ENCODE measurements around the gene CROCC2.

CROCC2 gene

DNA sequence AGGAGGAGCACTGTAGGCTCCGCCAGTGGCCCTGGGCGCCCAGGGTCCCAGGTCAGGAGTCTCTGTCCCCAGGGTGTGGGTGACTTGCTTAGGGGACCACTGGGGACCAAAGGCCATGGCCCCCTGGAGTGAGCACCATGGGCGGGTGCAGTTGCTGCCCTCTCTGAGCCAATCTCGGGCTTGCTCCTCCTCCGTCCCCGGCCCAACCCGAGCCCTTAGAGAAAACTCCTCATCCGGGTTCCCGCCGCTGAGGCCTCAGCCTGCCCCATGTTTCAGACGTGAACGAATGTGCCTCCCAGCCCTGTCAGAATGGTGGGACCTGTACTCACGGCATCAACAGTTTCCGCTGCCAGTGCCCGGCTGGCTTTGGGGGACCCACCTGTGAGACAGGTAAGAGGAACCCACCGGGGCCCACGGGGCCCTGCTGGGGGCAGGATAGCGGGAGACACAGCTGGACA, 130.9 kb downstream of the CROCC2 start:
- DNase-seq (ENCODE audit: low read depth in 2 of 2) = no peak

DNA sequence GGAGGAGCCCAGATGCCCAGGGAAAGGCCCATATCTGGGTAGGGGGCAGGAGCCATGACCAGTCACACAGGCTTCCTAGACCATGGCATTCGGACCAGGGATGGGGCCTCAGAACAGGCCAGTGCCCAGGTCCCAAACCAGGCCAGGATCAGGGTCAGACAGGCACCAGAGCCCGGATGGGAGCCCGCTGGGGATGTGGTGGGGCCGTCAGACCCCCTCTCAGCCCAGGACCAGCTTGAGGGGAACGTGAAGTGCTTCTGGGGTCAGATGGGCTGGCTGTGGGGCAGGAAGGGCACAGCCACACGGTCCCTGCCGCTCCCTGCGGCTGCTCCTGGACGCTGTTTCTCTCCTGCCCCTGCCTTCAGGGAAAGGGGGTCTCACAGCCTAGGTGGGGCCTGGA, 131.4 kb downstream of the CROCC2 start:
- DNase-seq (ENCODE audit: low read depth in 2 of 2) = no peak

DNA sequence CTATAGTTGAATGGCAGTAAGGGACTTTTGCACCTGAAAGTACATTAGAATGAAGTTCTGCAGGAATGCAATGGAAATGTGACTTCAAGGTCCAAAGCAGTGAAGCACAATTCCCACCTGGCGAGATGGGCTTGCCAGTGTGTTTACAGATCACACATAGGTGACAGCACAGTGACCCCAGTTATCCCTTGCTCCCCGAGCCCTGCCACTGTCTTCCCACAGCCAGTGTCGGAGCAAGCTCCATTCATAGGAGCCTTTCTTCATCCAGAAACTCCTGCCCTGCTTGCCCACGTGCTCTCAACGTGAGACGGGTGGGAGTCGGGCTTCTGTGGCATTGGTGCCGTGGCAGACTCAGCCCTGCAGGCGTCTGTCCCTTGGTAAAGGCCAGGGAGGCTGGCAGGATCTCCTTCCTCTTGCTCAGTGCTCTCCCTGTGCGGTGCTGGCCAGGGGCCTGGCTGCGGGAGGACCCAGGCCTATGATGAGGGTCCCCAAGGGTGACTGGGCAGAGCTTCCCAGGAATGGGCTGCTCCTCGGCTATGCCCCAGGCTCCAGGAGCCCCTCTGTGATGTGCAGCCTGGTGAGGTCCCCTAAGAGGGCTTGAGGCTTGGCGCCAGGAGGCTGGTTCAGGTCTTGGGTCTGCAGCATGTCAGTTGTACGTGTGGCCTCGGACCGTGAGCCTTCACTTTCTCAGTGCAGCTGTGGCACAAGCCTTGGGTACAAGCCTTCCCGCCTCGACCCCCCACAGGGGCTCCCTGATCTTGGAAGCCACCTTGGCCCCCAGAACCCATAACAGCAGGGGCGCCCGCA, 132.4 kb downstream of the CROCC2 start:
- DNase-seq (ENCODE audit: low read depth in 2 of 2) = no peak

DNA sequence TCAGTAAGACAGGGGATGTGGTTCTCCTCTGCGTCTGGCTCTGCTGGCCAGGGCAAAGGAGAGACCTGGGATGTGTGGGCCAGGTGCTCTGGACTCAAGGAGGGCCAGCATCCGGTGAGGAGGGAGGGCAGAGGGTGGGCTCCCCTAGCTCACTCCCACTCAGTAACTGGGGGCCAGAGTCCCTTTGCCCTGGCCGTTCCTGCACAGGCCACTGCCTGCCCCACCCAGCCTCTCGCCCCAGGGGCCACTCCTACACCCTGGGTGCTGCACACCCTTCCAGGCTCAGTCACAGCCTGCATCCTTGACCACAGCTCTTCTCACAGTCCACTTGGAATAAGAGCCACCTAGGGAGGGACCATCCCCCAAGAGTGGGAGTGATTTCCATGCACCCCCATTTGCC, 133.3 kb downstream of the CROCC2 start:
- no peak for DNase-seq (ENCODE audit: low read depth in 2 of 2)

DNA sequence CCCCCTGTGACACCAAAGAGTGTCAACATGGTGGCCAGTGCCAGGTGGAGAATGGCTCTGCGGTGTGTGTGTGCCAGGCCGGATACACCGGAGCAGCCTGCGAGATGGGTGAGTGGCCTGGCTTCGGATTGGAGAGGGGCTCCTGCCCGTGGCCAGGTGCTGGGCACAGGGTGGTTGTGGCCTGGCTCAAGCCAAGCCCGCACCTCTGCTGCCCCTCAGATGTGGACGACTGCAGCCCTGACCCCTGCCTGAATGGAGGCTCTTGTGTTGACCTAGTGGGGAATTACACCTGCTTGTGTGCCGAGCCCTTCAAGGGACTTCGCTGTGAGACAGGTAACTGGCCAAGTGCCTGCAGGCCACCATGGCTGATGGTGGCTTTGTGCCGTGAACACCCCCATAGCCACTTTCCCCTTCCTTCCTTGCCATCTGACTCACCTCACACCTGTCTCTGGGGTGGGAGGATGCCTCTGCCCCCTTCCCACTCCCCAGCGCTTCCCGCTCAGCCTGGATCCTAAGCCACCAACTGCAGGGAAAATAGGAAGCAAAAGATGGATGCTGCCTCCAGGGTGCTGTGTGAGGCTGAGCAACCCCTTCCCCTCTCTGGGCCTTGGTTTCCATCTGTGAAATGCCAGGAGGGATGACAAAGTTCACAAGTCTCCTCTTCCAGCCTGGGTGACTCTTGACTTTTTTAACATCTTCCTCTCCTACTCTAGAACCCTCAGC, 134.1 kb downstream of the CROCC2 start:
- DNase-seq (ENCODE audit: low read depth in 2 of 2) = no peak

DNA sequence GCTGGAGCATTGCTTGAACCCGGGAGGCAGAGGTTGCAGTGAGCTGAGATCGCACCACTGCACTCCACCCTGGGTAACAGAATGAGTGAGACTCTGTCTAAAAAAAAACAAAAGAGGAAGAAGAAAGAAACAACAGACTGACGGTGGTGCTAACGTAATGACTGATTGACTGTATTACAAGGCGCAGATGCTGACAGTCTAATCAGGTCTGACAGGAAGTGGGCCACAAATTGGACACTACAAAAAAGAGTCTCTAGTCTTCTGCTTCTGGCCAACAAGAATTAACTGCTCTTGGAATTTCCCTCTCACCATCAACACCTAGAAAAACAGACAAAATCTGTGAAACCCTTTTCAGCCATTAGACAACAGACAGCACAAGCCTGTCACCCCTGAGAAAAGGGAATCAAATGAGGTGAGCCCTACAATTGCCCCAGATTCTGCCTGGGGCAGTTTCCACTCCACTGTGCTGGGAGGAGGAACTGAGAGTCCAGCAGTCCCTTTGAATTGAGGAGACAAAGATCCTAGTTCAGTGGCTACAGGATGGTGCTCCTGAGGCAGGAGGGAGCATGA, 135.5 kb downstream of the CROCC2 start:
- no peak for DNase-seq (ENCODE audit: low read depth in 2 of 2)

All from stimulated activated CD4-positive, alpha-beta T cell treated with anti-CD3 and anti-CD28 coated beads, Interleukin-15, amount 100 ng/mL, for 48 hours (primary cell).